HG03575 (cell line): ENCODE data around the gene ERH.
A peak's percentile ranks its signal among the peaks of the same experiment; 100 is the strongest.

Experiments used
- ATAC-seq: cut with Tn5 transposase; IDR thresholded peaks from one replicate; pipeline ENCODE4 v1.9.1; 2021; ENCODE audit not compliant: unreplicated experiment, insufficient number of reproducible peaks, low FRiP score; ENCODE audit errors: extremely low read depth

Gene ERH

DNA sequence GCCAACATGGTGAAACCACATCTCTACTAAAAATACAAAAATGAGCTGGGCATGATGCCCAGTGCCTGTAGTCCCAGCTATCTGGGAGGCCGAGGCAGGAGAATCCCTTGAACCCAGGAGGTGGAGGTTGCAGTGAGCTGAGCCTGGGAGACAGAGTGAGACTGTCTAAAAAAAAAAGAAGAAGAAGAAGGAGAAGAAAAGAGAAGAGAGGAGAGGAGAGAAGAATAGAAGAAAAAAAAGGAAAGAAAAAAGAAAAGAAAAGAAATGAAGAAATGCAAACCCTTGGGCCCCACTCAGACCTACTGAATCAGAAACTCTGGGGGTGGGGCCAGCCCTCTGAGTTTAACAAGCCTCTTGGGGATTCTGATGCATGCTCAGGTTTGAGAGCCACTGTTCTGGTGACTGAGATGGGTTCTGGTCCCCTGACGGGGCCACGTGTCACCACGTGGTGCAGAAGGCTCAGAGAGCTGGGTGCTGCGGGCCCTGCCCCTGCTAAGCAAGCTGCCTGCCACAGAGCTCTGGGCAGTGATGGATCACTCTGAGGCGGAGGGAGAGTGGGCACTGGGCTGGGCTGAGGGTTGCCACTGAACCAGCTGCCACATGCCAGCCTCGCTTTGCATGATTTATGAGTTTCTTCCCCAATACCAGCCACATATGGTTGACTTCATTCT lies 37.5 kb downstream of the ERH start:
- no peak for ATAC-seq

DNA sequence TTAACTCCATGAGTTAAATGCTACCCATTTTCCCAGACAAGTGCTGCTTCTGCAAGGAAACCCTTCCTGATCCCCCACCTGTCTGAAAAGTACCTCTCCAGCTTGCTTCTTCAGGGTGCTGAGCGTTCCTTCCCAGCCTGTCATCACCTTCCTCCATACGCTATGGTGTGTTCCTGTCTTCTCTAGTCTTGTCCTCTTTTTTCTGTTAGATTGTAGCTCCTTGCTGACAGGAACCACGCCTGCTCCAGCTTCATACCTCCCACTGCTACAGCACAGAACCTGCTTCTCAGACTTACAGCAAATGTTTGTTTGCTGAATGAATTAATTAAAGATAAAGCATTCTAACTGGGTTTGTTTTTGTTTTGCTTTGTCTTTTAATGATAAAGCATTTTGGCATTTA lies 39.1 kb downstream of the ERH start:
- ATAC-seq: no peak

DNA sequence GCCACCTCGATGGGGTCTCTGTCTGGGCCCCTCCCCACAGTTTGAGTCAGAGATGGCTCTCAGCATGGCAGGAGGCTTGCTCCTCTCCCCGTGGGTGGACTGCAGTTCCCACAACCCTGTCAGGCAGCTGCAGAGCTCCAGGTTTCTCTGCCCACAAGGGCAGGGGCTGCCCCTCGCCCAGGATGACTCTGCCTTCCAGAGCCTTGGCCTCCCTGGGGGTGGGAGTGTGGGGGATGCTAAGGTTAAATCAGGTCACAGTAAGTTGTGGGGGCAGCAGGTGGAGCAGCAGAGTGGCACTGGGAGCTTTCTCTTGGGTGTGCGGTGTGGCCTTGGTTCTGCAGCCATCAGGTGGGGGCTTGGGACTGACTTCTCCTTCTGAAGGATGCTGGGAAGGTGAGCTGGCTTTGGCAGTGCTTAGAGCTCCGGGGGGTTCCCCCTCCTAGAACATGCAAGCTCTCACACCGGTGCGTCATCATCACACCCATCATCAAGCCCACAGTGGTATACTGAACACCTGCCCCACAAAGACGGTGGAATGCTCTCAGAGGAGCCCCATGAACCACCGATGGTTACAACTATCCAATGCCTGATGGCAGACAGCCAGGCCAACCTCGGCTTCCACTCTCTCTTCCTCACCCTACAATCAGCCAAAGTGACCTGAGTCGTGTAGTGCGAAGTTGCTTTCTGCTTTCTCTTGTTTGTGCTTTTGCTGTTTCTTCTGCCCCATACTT lies 39.7 kb downstream of the ERH start:
- no peak for ATAC-seq

DNA sequence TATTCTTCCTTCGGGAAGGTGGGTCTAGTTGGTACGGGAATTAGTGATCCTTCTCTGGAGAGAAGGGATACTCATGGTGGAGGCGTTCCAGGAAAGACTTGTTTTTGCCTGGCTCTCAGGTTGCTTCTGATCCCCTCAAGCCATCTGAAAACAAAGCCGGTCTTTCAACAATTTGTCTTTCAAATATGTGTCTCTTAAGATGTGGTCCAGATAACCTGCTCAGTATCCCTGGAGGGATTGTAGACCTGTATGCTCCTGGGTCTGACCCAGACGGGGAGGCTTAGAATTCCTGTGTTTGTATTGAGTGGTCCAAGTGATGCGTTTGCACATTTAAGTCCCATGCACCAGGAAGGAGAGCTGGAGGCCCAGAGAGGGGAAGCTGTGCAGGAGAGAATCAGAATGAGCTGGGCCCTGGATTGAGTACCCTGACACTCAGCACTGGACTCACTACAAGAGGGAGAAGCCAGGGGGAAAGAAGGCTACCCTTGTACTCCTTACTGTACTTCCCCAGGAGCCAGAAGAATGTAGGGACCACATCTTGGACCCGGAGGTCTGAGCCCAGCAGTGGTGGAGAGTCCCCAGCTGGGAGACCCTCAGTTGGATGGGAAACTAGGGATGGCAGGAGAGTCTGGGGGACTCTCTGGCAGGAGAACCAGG lies 40.4 kb downstream of the ERH start:
- no peak for ATAC-seq

DNA sequence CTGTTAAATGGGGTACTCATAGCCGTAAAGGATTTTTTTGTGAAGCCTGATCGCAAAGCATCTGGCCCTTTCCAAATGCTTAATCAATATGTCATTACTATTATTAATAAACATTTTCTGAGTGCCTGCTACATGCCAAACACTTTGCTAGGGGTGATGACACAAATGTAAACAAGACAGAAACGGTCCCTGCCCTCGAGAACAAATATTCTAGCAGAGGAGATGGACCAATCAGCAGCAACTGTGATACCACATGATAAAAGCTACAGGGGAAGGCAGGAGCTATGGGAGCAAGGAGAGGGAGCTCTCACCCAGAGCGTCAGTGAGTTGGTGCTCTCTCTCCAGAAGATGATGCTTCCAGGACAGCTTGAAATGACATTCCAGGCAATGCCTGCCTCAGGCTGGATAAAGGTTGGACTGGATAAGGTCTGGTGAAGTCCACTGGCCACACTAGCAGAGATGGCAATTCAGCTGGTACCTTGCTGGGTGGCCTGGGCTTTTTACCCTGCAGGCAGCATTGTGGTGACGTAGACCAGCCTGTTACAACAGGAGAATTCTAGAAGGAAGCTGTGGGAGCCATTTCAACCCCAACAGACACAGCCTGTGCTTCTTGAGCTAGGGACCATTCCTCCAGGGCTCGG lies 41.1 kb downstream of the ERH start:
- no peak for ATAC-seq

DNA sequence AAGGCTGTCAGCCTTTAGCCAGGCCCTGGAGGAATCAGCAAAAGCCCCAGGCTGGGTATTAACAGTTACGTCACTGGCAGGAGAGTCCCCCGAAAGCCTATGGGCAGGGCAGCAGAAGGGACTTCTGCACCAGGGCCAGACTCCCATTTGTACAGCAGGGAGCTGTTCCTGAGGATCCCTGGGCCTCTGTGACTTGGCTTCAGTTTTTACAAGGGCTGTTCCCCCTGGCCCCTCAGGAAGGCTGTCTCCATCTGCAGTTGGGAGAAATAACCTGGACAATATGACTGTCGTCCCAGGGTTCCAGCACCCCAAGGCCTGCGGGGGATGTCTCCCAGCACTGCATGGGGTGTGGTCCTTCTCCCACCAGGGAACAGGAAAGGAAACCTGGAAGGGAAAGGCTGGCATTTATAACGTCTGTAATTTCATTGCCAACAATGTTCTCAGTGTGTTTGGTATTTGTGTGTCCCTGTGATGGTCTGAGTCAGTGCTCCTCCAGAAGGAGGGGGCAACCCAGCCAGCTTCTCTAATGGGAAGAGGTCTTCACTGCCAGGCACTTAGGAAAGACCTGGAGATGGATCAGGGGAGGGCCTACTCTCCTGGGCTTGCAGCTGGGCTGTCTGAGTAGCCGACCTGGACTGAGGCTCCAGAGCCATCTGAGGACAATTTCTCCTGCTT lies 42.4 kb downstream of the ERH start:
- ATAC-seq: no peak

DNA sequence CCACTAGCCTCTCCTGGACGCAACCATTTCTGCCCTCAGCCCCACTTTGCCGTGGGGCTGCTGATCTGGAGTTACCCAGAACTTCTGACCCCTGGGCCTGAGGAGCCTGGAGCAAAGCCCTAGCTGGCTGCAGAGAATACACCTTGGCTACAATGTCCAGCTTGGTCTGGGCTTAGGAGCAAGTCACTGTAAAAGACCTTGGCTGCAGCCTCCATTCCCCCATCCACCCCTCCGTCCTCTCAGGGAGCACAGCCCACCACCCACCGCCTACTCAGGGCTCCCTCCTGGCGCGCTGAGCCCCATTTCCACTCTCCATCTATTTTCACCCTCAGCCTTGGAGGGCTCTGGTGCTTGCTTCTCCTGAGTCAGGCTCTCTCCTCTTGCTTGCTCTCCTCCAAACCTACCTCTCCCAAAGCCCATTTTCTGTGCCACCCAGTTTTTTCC lies 42.9 kb downstream of the ERH start:
- no peak for ATAC-seq

DNA sequence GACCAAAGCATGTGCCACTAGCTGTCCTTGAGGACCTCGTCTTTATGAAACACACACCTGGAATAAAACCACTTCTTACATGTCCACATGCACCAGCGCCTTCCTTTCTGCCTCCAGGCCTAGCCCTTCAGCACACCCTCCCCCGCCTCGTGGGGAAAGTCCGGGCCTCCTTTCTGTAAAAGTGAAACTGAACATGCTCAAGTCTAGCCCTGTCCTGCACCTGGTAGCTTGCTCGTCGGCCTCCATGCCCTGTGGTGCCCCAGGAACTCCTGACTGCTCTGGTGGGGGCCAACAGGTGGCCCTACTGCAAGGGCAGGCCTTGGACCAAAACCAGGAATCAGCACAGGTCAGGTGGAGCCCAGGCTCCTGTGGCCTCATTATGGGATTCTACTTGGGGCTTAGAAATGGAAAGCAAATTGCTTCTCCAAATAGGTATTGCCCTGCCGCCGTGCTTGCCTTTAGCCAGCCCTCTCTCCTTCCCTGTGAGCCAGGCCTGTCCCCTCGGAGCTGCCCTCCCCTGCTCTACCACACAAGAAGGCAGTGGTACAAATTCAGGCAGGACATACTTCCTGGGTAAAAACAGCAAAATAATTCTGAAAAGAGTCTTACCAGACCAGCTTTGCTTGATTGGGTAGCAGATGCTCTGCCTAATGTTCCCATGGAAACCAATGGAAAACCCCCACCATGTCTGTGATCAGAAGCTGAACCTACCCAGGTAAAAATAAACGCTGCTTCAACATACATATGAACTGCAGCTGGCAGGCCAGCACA lies 43.5 kb downstream of the ERH start:
- ATAC-seq: peak; percentile 40

DNA sequence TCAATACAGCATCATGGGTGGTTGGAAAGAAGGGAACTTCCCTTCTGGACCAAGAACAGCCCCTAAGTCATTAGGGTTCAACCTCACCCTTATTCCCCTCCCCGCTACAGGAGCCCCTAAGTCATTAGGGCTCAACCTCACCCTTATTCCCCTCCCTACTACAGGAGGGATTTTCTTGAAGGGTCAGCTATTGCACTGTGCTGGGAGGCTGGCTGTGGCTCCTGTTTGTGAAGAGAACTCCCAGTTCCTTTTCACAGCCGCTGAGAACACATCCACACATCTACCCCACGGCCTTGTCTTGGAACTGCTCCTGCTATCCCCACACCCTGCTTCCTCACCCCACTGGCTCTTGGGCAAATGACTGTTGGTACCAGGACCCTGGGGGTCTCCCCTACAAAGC lies 44.9 kb downstream of the ERH start:
- ATAC-seq: no peak

DNA sequence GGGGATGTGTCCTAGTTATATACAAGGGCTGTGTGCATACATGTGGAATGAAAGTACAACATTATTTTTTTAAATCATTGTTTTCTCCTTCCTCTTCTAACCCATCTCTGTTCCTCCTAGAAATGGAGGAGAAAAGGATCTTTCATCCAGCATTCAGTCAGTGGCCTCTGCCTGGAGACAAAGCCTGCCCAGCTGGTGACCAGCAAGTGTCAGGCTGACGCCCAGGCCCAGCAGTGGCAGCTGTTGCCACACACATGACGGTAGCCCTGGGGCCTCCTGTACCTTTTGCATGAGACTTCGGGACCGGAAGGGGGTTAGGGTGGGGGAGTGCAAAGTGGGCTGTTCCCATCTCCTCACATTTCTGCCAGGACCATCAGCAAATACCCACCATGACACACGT lies 46.2 kb downstream of the ERH start:
- ATAC-seq: no peak

DNA sequence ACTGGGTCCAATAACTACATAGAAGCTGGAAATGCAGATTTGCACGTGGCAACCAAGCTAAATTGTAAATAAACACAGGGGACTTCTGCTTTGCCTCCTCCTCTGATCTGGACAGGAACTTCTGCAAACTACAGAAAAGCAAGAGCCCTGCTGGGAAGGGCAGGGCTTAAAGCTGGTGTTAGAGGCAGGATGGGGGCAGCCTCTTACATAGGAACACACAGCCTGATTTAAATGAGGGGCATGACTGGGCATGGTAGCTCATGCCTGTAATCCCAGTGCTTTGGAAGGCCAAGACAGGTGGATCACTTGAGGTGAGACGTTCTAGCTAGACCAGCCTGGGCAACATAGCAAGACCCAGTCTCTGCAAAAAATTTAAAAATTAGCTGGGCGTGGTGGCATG lies 46.7 kb downstream of the ERH start:
- no peak for ATAC-seq

DNA sequence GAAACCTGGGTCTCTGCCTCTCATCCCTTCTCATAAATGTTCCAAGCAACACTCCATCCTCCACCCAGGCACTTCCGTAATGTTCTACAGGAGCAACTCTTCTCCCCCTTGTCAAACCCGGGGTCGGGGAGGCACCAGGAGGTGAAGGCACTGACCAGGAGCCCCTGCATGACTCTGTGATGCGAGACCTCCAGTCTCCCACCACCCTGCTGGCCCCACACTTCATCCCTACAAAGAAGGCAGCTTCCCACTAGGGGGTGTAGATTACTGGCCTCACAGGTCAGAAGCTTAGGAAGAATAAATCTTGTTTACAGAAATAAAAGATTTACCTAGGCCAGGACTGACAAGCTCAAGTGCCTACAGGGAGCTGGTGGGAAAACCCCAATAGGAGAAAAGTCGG lies 47.2 kb downstream of the ERH start:
- no peak for ATAC-seq

DNA sequence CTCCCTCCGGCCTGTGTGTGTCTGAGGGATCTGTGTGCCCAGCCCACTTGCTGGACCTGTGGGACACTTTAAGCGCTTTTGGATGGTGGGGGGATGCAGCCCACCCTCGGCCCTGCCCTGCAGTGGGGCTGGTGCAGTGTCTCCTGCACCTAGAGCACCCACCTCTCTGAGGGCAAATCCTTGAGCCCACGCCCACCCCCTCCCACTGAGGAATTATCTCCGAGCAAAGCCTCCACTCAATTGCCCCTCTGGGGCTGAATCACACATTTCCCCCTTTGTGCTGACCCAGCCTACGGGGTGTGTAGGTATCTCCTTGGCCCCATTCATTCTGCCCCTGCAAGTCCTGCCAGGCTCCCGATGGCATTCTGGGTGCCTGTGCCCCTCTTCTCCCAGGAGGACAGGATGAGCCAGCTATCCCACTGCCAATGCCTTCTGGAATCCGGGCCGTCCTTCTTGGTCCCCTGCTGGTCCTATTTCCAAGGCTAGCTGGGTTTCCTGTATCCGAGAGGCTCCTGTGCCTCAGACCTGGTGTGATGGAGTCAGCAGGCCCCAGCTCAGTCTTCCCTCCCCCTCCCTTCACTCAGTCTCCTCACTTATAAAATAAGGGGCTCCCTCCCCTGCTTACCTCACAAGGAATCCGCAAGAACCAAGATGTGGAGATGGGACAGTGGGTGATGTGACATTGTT lies 48.9 kb downstream of the ERH start:
- no peak for ATAC-seq

DNA sequence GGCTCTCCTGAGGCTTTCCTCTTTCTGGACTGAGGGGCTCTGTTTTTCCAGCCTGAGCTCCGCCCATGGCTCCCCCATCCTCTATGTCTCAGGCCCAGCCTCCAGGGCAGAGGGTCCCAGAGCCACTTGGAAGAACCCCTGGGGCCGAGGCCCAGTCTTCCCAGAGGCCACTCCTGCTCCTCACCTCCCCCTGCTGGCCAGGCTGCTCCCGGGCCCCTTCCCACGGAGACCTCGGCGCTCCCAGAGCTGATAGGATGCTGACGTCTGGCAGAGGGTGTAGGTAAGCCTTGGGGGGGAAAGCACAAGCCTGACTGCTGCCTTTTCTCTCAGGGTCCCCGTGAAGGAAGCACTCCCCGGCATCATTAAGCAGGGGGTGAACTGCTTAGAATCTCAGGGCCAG lies 51.4 kb downstream of the ERH start:
- ATAC-seq: no peak

DNA sequence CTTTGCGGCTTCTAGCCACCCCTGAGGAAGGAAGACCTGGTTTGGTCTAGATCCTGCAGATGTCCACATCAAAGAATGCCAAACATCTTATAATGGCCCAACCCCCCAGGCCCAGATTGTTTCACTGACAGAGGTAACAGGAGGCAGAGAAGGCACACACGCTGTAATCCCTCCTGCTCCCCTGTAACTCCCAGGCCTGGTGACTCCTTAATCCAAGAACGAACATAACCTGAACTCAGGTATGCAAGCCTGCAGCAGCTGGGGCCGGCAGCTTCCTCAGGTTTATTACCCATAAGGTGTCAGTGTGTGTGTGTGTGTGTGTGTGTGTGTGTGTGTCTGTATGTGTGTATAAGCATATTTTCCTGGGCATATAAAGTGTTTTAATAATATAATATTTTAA lies 52.7 kb downstream of the ERH start:
- no peak for ATAC-seq

DNA sequence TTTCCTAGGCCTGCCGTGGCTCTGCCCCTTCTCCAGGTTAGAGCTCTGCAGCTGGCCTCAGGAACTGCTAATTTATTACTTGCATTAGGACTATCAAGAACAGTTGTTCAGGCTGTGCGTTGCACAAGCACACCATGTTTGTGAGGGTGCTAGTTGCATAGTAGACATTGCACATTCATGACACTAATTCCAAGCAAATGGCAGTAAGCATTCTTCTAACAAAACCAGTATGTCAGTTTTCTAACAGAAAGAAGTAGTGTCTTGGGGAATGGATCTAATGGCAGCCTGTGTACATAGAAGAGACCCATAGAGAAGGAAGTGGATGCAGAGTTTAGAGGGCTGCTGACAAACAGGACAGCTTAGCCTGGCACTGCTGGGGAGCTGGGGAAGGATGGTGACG lies 53.9 kb downstream of the ERH start:
- ATAC-seq: no peak

DNA sequence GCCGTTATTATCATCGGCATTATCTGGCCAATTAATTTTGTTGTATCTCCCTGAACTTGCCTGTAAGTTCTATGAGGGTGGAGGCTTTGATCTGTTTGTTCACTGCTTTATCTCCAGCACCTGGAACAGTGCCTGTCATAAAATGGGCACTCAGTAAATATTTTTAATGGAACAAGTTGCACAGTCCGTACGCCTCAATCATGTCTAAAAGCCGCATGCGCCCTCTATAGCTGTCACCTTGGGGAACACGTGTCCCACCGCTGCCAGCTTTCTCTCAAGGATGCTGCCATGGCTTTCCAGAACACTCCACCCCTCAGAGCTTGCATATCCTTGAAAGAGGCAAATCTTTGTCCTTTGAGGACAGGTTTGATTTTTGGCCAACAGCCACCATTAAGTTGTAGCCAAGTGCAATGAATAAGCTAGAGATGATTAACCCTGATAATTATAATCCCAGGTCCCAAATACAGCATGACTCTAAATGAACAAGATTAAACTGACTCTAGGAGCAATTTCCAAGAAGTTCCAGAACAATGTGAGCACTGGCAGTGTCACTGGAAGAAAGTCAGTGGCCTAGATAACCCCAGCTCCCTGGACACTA lies 55.1 kb downstream of the ERH start:
- ATAC-seq: no peak

DNA sequence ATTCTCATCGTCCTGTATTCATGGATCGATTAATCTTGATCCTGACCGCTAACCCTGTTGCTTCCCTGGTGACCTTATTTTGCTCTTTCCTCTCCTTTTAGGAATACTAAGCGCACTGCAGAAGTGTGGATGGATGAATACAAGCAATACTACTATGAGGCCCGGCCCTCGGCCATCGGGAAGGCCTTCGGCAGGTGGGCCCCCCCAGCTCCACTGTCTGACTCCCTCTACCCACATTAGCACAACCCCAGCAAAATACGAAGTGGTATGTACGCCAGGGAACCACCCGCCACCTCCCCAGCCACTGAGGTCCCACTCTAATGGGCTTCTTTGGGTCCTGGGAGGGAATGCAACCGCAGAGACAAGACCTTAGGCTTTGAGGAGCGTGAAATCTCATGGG lies 58.7 kb downstream of the ERH start:
- no peak for ATAC-seq
